HepG2 (cell line): ENCODE measurements around the gene CEMP1. TPM values are rescaled to one million over a fixed set of nuclear protein-coding genes. Genes with fewer than 3 reads are reported as not detected.

Experiments
- AKAP8 ChIP-seq: sonication (generic); formaldehyde crosslinking; IDR thresholded peaks from 2 replicates; pipeline ENCODE4 v1.5.1; 2020; ENCODE audit warnings: mild to moderate bottlenecking, missing genetic modification reagents
- ASH2L ChIP-seq: fragments of 300-600, 200-600 bp; sonication (generic); IDR thresholded peaks from 2 replicates; pipeline ENCODE4 v1.7.0; 2017; ENCODE audit warnings: low read depth, mild to moderate bottlenecking, moderate library complexity, mixed read lengths, low read length; ENCODE audit not compliant: insufficient read length
- HOXD1 ChIP-seq: sonication (generic); formaldehyde crosslinking; IDR thresholded peaks from 2 replicates; pipeline ENCODE4 v1.5.0; 2020; ENCODE audit warnings: missing genetic modification reagents
- KLF11 ChIP-seq: IDR thresholded peaks from 2 replicates; pipeline ENCODE4 v1.6.1; 2016; ENCODE audit warnings: missing compliant biosample characterization
- MEIS1 ChIP-seq: sonication (generic); formaldehyde crosslinking; IDR thresholded peaks from 2 replicates; pipeline ENCODE4 v1.9.0; 2021; ENCODE audit warnings: mild to moderate bottlenecking, missing genetic modification reagents, moderate library complexity, borderline replicate concordance
- NFIB ChIP-seq: sonication (generic); formaldehyde crosslinking; IDR thresholded peaks from 2 replicates; pipeline ENCODE4 v1.9.0; 2021; ENCODE audit warnings: missing genetic modification reagents, mild to moderate bottlenecking, borderline replicate concordance
- NFYC ChIP-seq: IDR thresholded peaks from 2 replicates; pipeline ENCODE4 v1.6.1; 2016; ENCODE audit warnings: missing genetic modification reagents, missing compliant biosample characterization
- POLR2AphosphoS5 ChIP-seq: IDR thresholded peaks from 2 replicates; pipeline ENCODE4 v1.6.1; 2012; ENCODE audit warnings: low read depth, low read length
- REPIN1 ChIP-seq: sonication (generic); formaldehyde crosslinking; IDR thresholded peaks from 2 replicates; pipeline ENCODE4 v1.8.0; 2022; ENCODE audit warnings: missing genetic modification reagents, low read depth, mild to moderate bottlenecking, borderline replicate concordance
- ZNF816 ChIP-seq: sonication (generic); formaldehyde crosslinking; IDR thresholded peaks from 2 replicates; pipeline ENCODE4 v1.8.0; 2022; ENCODE audit warnings: missing genetic modification reagents, mild to moderate bottlenecking, borderline replicate concordance
- ZNF883 ChIP-seq: sonication (generic); formaldehyde crosslinking; IDR thresholded peaks from 2 replicates; pipeline ENCODE4 v1.5.1; 2020; ENCODE audit warnings: mild to moderate bottlenecking, missing genetic modification reagents; ENCODE audit errors: not compliant biosample characterization
- polyA plus RNA-seq, 8 experiments: library from polyadenylated mRNA; depleted of rRNA in 3 of 8; stranded (reverse) in 7 of 8; unstranded in 1 of 8; fragments of >200 nt; fragmentation: Illumina TruSeq in 4 of 8; extraction: Trizol in 4 of 8; gene quantifications; 2 replicates each; pipeline versions ENCODE4 v1.2.1 to v1.2.3, GENCODE V29; 2011 to 2016; ENCODE audit warnings: low read depth in 4 of 8, missing spikeins in 1 of 8, mixed read lengths in 1 of 8; ENCODE audit not compliant: insufficient read depth in 1 of 8
- total RNA-seq, 5 experiments: library from RNA; depleted of rRNA; stranded (reverse); fragments of >200 nt; fragmentation: Illumina TruSeq; extraction: Trizol; gene quantifications; 2 replicates each; pipeline ENCODE4 v1.2.3, GENCODE V29; 2016; ENCODE audit warnings: low read depth in 1 of 5
- TF ChIP-seq, protein P1 (sequence below): sonication (generic); formaldehyde crosslinking; IDR thresholded peaks from 2 replicates; pipeline ENCODE4 v1.8.1; 2023; ENCODE audit warnings: mild to moderate bottlenecking, missing genetic modification reagents
- TF ChIP-seq, protein P2 (sequence below): sonication (generic); formaldehyde crosslinking; IDR thresholded peaks from 2 replicates; pipeline ENCODE4 v1.4.0; 2020; ENCODE audit warnings: missing genetic modification reagents
- TF ChIP-seq, protein P3 (sequence below): fragments of 450-650 bp; IDR thresholded peaks from 2 replicates; pipeline ENCODE4 v1.6.1; 2017
- TF ChIP-seq, protein P4 (sequence below): sonication (generic); formaldehyde crosslinking; IDR thresholded peaks from 2 replicates; pipeline ENCODE4 v1.5.0; 2020; ENCODE audit warnings: mild to moderate bottlenecking, missing genetic modification reagents

Gene CEMP1
- total and polyA plus RNA-seq, 2 of the 13 experiments (the other 11 are each of a cell fraction or from before 2014, with no cell fraction given) = not detected

DNA sequence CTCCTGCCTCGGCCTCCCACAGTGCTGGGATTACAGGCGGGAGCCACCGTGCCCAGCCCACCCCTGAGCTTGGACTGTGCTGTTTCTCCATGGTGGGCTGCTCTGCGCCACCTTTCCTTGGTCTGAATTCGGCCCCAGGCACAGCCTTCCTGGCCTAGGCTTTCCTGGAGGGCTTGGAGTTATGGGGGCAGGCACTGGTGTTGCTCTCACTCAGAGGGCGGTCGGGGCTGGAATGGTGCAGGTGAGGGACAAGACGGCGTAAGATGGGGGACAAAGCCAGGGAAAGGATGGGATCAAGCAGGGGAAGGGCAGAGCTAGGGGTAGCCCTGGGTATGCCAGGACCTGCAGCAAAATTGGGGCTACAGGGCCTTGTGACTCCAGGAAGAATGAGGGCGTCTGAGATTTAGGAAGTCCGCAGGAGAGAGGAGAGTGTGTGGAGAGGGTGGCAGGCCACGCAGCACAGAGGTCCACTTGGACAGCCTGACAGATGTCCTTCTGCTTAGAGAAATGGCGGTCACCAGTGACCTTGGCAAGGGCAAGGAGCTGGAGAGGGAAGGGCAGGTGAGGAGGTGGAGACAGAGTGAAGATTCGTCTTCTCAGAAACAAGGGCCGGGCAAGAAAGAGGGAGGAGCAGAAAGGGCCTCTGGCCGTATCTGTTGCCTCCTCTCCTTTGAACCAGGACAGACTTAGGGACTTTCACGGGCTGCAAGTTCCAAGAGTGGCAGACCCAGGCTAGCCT lies 19.0 kb downstream of the CEMP1 start (continued):
- TF ChIP-seq, protein P1, sequence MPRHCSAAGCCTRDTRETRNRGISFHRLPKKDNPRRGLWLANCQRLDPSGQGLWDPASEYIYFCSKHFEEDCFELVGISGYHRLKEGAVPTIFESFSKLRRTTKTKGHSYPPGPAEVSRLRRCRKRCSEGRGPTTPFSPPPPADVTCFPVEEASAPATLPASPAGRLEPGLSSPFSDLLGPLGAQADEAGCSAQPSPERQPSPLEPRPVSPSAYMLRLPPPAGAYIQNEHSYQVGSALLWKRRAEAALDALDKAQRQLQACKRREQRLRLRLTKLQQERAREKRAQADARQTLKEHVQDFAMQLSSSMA = no peak
- TF ChIP-seq ZNF883 (CRISPR knock-in tag) (no peak), POLR2AphosphoS5 (no peak), NFYC (CRISPR knock-in tag) (no peak), MEIS1 (CRISPR knock-in tag) (0 out of 2 replicates have a peak, but pooled peaks have one; percentile 9), KLF11 (CRISPR knock-in tag) (no peak), ASH2L (no peak), HOXD1 (CRISPR knock-in tag) (no peak), AKAP8 (CRISPR knock-in tag) (0 out of 2 replicates have a peak, but pooled peaks have one; percentile 7), REPIN1 (CRISPR knock-in tag) (no peak), NFIB (no peak), ZNF816 (no peak)
- TF ChIP-seq, protein P2, sequence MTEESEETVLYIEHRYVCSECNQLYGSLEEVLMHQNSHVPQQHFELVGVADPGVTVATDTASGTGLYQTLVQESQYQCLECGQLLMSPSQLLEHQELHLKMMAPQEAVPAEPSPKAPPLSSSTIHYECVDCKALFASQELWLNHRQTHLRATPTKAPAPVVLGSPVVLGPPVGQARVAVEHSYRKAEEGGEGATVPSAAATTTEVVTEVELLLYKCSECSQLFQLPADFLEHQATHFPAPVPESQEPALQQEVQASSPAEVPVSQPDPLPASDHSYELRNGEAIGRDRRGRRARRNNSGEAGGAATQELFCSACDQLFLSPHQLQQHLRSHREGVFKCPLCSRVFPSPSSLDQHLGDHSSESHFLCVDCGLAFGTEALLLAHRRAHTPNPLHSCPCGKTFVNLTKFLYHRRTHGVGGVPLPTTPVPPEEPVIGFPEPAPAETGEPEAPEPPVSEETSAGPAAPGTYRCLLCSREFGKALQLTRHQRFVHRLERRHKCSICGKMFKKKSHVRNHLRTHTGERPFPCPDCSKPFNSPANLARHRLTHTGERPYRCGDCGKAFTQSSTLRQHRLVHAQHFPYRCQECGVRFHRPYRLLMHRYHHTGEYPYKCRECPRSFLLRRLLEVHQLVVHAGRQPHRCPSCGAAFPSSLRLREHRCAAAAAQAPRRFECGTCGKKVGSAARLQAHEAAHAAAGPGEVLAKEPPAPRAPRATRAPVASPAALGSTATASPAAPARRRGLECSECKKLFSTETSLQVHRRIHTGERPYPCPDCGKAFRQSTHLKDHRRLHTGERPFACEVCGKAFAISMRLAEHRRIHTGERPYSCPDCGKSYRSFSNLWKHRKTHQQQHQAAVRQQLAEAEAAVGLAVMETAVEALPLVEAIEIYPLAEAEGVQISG (CRISPR knock-in tag) = no peak
- TF ChIP-seq, protein P3, sequence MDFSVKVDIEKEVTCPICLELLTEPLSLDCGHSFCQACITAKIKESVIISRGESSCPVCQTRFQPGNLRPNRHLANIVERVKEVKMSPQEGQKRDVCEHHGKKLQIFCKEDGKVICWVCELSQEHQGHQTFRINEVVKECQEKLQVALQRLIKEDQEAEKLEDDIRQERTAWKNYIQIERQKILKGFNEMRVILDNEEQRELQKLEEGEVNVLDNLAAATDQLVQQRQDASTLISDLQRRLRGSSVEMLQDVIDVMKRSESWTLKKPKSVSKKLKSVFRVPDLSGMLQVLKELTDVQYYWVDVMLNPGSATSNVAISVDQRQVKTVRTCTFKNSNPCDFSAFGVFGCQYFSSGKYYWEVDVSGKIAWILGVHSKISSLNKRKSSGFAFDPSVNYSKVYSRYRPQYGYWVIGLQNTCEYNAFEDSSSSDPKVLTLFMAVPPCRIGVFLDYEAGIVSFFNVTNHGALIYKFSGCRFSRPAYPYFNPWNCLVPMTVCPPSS = no peak
- TF ChIP-seq, protein P4, sequence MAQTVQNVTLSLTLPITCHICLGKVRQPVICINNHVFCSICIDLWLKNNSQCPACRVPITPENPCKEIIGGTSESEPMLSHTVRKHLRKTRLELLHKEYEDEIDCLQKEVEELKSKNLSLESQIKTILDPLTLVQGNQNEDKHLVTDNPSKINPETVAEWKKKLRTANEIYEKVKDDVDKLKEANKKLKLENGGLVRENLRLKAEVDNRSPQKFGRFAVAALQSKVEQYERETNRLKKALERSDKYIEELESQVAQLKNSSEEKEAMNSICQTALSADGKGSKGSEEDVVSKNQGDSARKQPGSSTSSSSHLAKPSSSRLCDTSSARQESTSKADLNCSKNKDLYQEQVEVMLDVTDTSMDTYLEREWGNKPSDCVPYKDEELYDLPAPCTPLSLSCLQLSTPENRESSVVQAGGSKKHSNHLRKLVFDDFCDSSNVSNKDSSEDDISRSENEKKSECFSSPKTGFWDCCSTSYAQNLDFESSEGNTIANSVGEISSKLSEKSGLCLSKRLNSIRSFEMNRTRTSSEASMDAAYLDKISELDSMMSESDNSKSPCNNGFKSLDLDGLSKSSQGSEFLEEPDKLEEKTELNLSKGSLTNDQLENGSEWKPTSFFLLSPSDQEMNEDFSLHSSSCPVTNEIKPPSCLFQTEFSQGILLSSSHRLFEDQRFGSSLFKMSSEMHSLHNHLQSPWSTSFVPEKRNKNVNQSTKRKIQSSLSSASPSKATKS (CRISPR knock-in tag) = no peak
